Activated CD4-positive, alpha-beta T cell treated with anti-CD3 and anti-CD28 coated beads for 1 hour (primary cell): ENCODE data around the gene C3orf49.
A peak's percentile ranks its signal among the peaks of the same experiment; 100 is the strongest.

ENCODE experiments used
- DNase-seq: peaks from one replicate; pipeline ENCODE4 v3.0.0-alpha.2; 2020

C3orf49 gene

DNA sequence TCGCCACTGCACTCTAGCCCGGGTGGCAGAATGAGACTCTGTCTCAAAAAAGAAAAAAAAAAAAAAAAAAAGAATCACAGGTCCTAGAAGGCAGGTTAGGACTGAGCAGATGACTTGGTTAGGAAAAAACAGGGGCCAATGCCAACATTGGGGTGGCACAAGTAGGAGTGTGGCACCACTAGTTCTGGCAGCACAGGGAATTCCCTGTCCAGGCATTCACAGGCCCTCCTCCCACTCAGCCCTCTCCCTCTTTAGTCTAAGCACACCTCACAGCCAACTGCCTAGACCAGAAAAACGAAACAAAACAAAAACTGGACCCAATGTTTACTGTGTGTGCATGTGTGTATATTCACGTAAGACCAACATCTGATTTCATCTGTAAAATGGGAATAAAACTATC is 34.0 kb downstream of the C3orf49 start:
- no peak for DNase-seq

DNA sequence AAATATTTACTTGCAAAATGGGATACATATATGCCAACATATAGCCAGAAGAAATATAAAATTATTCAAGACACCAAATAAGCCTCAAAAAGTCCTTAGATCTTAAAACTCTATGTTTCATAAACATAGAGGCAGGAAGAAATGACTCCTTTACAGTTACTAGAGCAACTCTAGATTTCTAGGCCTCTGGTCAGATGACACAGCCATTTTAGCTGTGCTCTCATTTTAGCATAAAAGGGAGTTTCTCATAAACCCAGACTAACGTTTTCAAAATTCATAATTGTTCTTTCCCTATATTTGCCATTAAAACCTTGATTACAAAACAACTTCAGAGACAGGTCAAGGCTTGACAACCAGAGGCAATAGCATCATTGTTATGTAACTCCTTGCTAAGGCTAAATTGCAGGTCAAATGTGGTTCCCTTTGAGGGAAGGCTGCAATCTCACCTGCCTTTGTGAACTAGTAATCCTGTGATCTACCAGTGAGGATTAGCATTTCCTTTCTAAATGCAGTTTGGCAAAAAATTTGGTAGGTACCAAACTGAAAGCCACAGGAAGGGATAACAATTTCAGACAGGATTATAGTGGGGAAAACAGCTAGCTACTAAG is 36.3 kb downstream of the C3orf49 start:
- DNase-seq, result no peak

DNA sequence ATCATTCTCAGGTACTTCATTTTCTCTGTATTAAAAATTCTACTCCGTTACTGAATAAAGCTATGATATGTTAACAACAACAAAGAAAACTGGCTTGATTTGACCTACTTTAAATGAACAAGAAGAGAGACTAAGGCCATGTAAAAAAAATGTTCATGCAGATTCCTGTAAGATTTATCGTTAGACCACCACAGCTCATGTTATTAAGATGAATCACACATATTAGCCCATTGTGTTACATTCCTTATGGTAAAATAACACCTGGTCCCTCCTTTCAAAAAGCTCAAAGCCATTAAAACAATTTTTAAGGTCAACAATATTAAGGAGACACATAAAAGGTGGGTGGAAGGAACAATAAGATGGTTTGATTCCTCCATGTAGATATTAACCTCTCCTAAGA is 38.2 kb downstream of the C3orf49 start:
- no peak for DNase-seq

DNA sequence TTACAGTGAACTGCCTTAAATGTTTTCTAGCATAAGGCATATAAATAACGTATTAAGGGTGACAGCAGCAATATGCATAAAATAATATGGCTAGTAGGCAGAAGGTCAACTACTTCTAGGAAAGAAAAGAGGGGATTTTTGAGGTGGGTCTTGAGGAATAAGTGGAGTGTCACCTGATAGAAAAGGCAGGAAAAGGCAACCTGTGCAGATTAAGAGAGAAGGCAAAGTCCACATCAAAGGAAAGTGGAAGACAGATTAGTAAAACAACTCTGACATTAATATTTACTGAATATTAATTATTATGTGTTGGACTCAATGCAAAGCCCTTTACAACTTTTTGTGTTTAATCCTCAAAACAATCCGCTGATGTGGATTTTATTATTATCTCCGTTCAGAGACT is 41.7 kb downstream of the C3orf49 start:
- no peak for DNase-seq

DNA sequence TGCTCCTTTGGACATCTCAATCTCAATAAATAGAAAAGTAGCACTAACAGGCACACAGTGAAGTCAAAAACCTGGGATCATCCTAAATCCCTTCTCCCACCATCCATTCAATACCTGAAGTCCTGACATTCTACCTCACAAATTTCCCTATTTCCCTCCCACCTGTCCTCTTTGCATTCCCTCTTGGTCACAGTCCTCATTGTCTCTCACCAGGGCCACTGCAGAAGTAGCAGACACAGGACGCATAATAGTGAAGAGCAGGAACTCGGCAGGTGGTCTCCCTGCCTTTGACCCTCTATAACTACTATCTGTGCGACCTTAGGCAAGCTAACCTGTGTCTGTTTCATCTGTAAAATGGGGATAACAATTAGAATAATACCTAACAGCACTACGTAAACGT is 42.2 kb downstream of the C3orf49 start:
- no peak for DNase-seq

DNA sequence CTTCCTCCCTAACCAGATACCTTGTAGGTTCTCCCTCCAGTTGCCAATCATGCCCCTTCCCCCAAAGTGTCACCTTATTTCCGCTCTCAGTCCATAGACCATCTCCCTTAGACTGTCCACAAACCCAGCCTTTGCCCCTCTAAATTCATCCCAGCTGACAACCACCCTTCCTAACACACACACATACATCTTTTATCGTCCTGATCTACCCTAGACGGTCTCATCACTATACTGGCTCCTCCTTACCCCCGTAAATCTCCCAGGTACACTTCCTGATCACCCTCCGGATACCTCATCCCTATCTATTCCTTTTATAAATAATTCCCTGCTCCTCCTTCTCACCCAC is 43.7 kb downstream of the C3orf49 start:
- DNase-seq, result no peak

DNA sequence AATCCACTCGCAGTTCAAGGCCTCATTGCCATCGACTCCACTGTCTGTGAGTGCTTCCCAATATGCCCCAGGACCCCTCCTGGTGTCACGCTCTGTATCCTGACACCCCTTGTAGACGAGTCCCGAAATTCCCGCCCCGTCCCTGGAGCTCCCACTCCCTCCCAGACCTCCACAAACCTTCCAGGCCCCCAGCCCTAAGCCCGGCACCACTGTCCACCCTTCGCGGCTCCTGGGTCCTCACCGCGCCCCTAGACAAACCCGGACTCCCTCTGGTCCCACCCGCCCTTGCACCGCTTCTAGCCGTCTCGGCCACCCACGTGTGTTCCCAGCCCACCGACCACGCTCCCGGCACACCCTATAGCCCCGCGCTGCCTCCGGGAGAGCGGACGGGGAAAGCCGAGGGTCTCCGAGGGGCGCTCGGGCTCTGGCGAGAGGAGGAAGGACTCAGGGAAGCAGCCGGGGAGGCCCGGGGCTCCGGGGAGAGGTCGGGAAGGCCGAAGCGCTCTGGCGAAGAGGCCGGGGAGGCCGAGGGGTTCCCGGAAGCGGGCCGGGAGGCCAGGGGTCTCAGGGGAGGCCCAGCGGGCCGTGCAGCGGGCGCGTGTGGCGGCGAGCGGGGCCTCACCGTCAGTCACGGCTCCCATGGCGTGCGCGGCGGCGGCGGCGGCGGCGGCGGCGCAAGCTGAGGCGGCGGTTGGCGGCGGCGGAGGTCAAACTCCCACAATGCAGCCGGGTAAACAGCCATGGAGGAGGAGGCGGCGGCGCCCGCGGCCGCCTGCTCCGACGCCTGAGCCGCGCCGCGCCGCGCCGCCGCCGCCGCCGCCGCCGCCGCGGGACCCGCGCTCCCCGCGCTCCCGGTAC is 44.3 kb downstream of the C3orf49 start, which contains the start of the genes ATXN7 and THOC7:
Gene ATXN7, plus strand, starts transcription at position 718 of the 858 bp plus-strand sequence. CDS start 48,732 bp downstream, outside the sequence.
Gene THOC7, minus strand, starts transcription at position 656 of the 858 bp plus-strand sequence. Its CDS starts 15 bp downstream, at position 641.
- peak; percentile 54 for DNase-seq

DNA sequence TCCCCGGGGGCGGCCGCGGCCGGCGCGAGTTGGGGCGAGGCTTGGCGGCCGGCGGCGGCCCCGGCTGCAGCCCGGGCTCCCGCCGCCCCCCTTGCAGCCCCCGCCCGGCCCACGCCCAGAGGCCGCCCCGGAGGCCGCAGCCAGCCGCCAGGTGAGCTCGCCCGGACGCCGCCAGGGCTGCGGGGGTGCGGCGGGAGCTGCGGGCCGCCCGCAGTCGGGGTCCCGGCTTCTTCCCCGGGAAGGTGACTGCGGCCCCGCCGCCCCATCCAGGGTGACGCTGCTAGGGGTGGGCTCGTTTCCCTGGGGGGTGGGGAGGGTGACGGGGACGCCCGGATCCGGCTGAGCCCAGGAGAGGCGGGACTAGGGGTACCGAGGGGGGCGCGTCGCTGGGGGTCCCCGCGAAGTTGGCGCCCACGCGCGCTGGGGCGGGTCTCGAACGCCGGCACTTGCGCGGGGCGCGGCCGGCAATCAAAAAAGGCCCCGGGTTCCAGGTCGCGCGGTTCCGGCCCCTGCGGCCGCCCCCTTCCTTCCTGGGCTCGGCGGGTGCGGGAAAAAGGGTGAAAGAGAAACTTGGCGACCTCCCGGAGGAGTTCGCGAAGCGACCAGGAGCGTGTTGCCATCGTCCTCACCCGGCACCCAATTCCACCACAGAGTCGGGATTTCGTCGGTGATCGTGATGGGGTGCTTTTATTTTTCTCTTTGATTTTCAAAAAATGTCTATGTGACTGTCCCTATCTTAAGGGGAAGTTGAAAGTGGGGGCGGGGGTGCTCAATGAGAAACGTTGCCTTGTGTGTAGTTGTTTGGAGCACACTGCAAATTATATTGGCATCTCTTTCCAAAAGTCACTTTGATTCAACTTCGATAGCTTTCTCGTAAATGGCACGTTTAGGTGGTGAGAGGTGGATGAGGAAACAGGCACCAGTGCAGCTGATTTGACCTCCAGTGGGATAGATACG is 45.2 kb downstream of the C3orf49 start:
- no peak for DNase-seq

DNA sequence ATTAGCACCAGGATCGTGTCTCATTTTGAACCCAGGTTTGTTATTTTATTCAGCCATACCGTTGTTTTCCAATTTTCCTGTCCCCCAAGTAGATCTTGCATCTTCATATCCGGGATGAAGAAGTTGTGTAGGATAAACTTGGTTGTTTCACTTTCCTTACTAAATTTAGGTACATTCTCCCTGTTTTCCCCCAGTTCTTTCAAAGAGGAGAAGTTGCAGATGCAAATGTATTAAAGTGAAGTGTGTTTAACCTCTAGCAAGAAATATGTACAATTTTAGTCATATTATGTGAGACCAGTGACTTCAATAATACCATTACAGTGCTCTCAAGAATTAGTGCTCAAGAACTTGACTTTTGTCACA is 45.8 kb downstream of the C3orf49 start:
- no peak for DNase-seq

DNA sequence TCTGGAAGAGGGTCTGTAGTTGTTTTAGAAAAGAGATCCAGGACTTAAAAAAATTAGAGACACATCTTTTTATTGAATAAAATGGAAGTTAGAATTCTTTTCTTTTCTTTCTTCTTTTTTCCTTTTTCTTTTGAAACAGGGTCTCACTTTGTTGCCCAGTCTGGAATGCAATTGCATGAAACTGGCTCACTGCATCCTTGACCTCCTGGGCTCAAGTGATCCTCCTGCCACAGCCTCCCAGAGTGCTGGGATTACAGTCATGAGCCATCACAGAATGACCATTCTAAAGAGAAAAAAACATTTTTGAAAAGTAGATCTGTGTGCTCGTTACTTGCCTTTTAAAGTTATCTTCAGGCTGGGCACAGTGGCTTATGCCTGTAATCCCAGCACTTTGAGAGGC is 48.1 kb downstream of the C3orf49 start:
- no peak for DNase-seq

DNA sequence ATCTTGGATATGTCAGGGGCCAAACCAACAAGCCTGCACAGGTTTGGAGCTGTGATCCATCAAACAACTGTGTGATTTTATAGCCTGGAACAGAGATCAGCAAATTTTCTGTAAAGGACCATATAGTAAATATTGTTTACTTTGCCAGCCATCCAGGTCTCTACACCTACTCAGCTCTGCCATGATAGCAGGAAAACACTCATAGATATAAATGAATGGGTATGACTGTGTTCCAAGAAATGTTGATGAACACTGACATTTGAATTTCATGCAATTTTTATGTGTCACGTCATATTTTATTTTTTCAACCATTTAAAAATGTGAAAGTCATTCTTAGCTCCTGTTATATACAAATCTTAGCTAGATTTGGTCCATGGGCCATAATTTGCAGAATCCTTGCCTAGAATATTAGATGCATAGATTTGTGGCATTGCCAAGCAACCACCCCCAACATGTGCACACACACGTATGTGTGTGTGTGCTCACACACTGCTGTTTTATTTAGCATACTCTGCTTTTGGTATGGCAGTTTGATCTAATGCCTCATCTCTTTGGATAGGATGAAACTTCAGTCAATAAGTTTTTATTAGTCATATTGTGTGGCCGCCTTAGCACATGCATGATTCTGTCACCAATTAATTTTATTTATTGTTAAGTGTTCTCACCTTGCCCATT is 51.0 kb downstream of the C3orf49 start:
- DNase-seq, result no peak

DNA sequence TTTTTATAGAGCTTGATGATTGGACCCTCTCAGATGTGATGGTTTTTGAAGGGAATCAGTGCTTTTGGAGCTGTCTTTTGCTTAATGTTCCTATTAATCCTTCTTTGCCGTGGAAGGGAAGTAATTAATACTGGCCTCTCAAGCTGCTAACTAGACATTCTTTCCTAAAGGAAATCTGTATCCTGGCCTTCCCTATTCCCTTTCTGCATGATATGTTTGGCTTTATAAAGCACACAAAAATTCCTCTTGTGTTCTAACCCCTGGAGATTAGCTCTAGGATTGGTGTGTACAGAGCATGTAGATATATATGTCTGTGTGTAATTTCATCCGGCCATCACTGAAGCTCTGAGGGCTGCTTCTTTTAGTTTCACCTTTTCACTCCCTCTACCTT is 51.5 kb downstream of the C3orf49 start:
- no peak for DNase-seq

DNA sequence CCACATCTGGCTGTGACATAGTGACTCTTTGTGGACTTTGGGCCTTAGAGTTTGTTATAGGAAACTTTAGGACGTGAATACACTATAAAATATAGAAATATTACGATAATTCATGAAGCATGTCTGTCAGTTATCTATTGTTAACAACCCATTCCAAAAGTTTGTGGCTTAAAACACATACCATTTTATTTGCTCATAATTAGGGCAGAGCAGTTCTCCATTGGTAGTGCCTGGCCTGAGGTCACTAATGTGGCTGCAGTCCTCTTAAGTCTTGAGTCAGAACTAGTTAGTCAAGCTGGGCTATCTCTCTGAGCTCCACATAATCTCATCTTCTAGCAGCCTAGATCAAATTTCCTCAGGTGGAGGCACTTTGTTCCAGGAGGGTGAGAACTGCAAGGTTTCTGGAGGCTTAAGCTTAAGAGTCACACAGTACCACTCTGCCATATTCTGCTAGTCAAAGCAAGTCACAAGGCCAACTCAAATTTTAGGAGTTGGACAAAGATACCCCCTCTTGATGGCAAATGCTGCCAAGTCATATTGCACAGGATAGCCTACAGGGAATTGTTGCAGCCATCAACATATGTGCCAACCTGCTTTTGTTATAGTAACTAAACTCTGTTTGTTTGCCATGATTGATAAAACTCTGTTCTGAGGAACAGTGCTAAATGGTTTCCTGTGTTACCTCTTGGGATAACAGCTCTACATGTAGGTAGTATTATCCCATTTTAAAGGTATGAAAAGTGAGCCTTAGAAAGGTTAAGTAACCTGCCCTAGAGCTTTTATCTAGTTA is 53.2 kb downstream of the C3orf49 start:
- DNase-seq, result no peak

DNA sequence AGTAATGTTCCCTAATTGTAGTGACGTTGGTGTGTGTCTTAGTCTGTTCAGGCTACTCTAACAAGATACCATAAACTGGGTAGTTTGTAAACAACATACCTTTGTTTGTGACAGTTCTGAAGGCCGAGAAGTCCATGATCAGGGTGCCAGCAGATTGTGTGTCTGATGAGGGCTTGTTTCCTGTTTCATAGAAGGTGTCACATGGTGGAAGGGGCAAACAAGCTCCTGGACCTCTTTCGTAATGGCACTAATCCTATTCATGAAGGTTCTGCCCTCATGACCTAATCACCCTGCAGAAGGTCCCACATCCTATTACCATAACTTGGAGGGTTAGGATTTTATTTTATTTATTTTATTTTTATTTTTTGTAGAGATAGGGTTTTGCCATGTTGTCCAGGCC is 55.7 kb downstream of the C3orf49 start:
- DNase-seq, result no peak

DNA sequence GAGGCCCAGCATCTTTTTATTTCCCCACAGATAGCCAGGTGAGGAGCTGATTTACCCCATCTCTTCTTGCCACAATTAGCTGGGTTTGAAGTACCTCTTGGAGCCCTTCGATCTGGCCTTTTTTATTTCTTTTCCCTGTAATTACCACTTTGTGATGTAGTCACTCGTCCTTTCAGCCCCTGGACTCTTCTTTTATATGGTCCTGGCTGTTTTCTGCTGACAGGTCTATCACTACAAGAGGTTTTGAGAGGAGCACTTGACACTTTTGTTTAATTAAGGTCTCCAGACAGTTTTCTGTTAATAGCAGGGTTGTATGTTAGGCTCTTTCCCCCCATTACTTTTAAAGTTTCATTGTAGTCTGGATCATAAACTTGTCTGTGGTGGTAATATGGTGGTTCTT is 56.4 kb downstream of the C3orf49 start:
- no peak for DNase-seq

DNA sequence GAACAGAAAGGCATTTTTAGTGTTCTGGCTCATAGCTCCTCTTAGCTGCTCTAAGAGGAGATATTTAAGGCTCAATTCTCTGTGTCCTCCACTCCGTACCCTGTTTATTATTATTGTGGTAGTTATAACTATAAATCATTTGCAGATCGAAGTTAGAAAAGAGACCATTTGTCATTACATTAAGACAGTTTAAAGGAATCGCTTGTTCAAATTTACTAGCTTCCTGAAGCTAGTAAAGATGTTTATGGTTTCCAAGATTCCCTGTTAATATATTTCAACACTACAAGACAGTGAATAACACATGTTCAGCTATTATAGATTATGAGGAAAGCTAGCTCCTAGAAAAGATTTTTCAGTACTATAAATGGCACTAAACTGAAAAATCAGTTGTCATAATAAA is 57.2 kb downstream of the C3orf49 start:
- no peak for DNase-seq

DNA sequence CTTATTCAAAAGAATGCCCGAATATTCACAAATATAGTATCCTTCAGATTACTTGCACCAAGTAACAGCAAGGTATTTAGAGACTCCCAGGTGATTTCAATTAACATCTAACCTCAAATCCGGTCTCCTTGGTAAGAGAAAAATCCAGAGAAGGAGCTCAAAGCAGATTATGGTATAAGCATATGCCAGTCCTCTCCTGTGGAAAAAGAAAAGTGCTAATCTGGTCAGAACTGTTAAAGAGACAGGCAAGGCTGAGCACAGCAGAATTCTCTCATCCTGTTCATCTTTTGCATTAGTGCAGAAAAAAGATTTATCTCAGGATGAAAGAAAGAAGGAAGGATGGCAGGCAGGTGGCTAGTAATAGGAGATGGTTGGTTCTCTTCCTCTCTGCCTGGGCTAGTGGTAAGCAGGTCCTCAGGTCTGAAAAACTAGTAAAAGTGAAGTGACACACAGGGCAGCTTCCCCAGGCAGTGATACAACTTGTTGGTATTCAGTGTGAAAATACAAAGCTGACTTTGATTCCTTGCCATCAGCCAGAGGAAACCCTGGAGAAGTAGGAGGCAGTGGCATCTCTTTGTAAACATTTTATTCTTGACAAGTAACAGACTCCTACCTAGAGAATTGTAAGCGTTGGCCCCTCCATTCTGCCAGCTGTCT is 58.8 kb downstream of the C3orf49 start:
- no peak for DNase-seq

DNA sequence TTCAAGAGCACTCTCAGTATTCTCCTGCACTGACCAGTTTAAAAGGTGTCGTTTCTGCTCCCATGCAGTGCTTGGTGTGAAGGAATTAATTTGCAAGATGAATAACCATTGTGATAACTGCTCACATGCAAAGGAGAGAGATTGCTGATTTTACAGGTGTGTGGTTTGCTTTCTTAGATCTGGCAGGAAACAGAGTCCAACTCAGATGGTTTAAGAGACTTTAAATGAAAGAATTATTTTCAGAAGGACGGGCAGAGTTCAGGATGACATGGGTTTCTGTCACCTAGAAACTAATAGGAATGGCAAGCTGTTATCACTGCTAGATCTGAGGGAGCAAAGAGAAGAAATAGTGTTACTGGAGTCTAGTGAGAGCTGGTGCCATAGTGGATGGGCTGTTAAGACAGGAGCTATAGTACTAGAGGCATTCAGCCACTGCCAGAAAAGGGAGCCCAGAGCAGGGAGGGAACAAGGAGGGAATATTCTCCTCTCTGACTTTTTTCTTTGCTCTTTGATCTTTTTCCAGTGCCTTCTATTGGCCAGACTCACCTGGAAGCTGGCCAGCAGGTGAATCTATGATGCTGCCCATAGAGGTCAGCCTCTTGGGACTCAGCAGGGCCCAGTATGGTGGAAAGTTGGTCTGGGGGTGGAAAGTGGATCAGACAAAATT is 59.4 kb downstream of the C3orf49 start:
- no peak for DNase-seq

DNA sequence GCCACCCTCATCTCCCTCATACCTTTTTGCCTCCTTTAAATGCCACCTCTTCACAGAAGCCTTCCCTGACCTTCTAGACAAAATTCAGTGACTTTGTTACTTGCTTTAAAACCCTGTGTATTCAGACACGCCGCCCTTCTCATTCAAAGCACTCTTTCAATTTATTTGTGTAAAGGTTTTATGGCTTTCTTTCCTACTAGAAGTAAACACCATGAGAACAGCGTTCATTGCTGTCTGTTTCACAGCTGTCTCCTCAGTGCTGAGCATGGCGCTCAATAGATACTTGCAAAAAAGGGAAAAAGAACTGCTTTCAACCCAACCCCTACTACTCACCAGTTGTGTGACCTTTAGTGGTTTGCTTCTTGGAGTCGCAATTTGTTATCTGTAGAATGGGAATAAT is 61.6 kb downstream of the C3orf49 start:
- no peak for DNase-seq

DNA sequence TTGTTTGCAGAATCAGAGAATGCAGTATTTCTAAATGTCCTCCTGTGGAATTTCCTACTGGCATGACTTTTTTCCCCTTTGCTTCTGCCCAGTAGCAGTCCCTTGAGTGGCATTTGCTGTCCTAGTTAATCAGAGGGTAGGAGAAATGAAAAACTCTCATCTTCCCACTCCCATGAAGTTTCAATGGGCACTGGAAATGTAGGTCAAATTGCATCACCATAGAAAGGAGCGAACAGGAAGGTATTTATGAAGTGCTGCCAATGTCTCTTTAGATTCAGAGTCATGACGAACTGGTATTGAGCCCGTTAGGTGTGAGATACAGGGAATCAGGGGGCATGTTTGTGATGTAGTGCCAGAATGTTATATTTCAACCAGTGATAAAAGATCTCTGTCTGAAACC is 67.8 kb downstream of the C3orf49 start:
- DNase-seq, result no peak

DNA sequence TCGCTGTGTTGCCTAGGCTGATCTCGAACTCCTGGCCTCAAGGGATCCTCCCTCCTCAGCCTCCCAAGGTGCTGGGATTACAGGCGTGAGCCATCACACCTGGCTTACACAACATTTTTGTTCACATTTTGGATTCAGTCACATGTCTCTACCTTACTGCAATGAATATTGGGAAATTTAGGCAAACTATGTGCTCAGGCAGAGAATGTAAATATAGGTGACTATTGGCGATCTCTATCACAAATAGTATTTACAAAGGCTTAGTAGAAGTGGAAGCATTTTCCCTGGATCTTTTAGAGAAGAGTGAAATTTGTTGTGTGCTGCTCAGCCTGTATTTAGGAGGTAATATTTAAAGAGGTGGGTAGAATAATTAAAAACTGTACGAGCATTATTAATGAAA is 72.4 kb downstream of the C3orf49 start:
- no peak for DNase-seq
